ENCODE results near the gene MYO1A. TPM values are rescaled to one million over a fixed set of nuclear protein-coding genes. Genes with fewer than 3 reads are reported as not detected.

Gene MYO1A
- total RNA-seq, 2 donors from 2014 or later: 11.4 to 13.4 TPM

- DNase-seq (no peak), ATAC-seq (replicated peaks in 1 of 2) (no peak)
- Mint-ChIP-seq H3K27me3 (ENCODE audit: low read depth) (peaks cover 7% of the 10 kb centered on the region), H3K27ac (no peak overlapping the region), H3K4me1 (ENCODE audit: low read depth) (peaks cover 45% of the 10 kb centered on the region), H3K9me3 (no peaks in the 10 kb centered on the region), H3K36me3 (ENCODE audit: insufficient read depth in 2 of 2) (no peaks in the 10 kb centered on the region), H3K4me3 (no peak overlapping the region)
Measured at GRCh38 chr12:57012600-57013465, 37.1 kb downstream of the MYO1A start.

GRCh38 chr12:57011438-57012424 lies 38.2 kb downstream of the MYO1A start:
- Mint-ChIP-seq H3K4me3 (peak overlapping the region; percentile 55 to 62), H3K27me3 (ENCODE audit: low read depth) (peaks cover 7% of the 10 kb centered on the region), H3K9me3 (no peaks in the 10 kb centered on the region), H3K36me3 (ENCODE audit: insufficient read depth in 2 of 2) (no peaks in the 10 kb centered on the region), H3K4me1 (ENCODE audit: low read depth) (peaks cover 56% of the 10 kb centered on the region), H3K27ac (peak overlapping the region; percentile 41)
- DNase-seq (peak in 1 of 2 donors; percentile 14), ATAC-seq (replicated peaks in 1 of 2) (peak; percentile 76 to 85)

GRCh38 chr12:57010627-57011247 lies 39.2 kb downstream of the MYO1A start:
- DNase-seq: no peak
- Mint-ChIP-seq H3K4me1 (ENCODE audit: low read depth) (peaks cover 60% of the 10 kb centered on the region), H3K27ac (no peak overlapping the region), H3K9me3 (no peaks in the 10 kb centered on the region), H3K36me3 (ENCODE audit: insufficient read depth in 2 of 2) (no peaks in the 10 kb centered on the region), H3K27me3 (ENCODE audit: low read depth) (peaks cover 7% of the 10 kb centered on the region), H3K4me3 (peak overlapping the region; percentile 55 to 62)
- no peak for ATAC-seq (replicated peaks in 1 of 2)

GRCh38 chr12:57009949-57010626 lies 39.8 kb downstream of the MYO1A start:
- ATAC-seq (replicated peaks in 1 of 2): no peak
- no peak for DNase-seq
- Mint-ChIP-seq H3K4me3 (no peak overlapping the region), H3K27ac (no peak overlapping the region), H3K9me3 (no peaks in the 10 kb centered on the region), H3K4me1 (ENCODE audit: low read depth) (peaks cover 67% of the 10 kb centered on the region), H3K27me3 (ENCODE audit: low read depth) (peaks cover 7% of the 10 kb centered on the region), H3K36me3 (ENCODE audit: insufficient read depth in 2 of 2) (no peaks in the 10 kb centered on the region)

GRCh38 chr12:57008178-57008577 lies 41.8 kb downstream of the MYO1A start:
- Mint-ChIP-seq H3K27ac (no peak overlapping the region), H3K4me3 (peak overlapping the region in 1 of 2 donors; percentile 12), H3K4me1 (ENCODE audit: low read depth) (peaks cover 77% of the 10 kb centered on the region), H3K9me3 (no peaks in the 10 kb centered on the region), H3K27me3 (ENCODE audit: low read depth) (no peaks in the 10 kb centered on the region), H3K36me3 (ENCODE audit: insufficient read depth in 2 of 2) (peaks cover 2 to 10% of the 10 kb centered on the region in 2 donors)
- ATAC-seq (replicated peaks in 1 of 2) (peak; percentile 20 to 24), DNase-seq (peak in 1 of 2 donors; percentile 10)

GRCh38 chr12:57006809-57007475 lies 43.0 kb downstream of the MYO1A start:
- H3K27ac Mint-ChIP-seq: peak overlapping the region; percentile 95
- H3K4me3 Mint-ChIP-seq: peak overlapping the region; percentile 84 to 90
- peaks cover 2 to 18% of the 10 kb centered on the region in 2 donors for H3K36me3 Mint-ChIP-seq (ENCODE audit: insufficient read depth in 2 of 2)
- no peaks in the 10 kb centered on the region for H3K27me3 Mint-ChIP-seq (ENCODE audit: low read depth)
- ATAC-seq (replicated peaks in 1 of 2) (no peak), DNase-seq (peak in 1 of 2 donors; percentile 27)
- H3K4me1 Mint-ChIP-seq (ENCODE audit: low read depth): peaks cover 68% of the 10 kb centered on the region
- no peaks in the 10 kb centered on the region for H3K9me3 Mint-ChIP-seq

- ATAC-seq (replicated peaks in 1 of 2) (peak; percentile 78 to 87), DNase-seq (peak; percentile 76 to 87)
- Mint-ChIP-seq H3K27me3 (ENCODE audit: low read depth) (no peaks in the 10 kb centered on the region), H3K27ac (peak within 1 kb of the TSS; percentile 95), H3K4me1 (ENCODE audit: low read depth) (peaks cover 68% of the 10 kb centered on the region), H3K4me3 (peak within 1 kb of the TSS; percentile 87 to 90), H3K36me3 (ENCODE audit: insufficient read depth in 2 of 2) (peaks cover 2 to 18% of the 10 kb centered on the region in 2 donors), H3K9me3 (no peaks in the 10 kb centered on the region)
Measured at GRCh38 chr12:57005980-57006808, 43.7 kb downstream of the MYO1A start, which contains the start of gene ZBTB39. TSS of gene ZBTB39 (minus strand) at chr12:57006546. CDS start at chr12:57004917, 1,629 bp downstream.

GRCh38 chr12:57004651-57005050 lies 45.3 kb downstream of the MYO1A start:
- ATAC-seq (replicated peaks in 1 of 2) (no peak), DNase-seq (no peak)
- Mint-ChIP-seq H3K27ac (no peak overlapping the region), H3K4me1 (ENCODE audit: low read depth) (peaks cover 70% of the 10 kb centered on the region), H3K4me3 (peak overlapping the region; percentile 87), H3K9me3 (no peaks in the 10 kb centered on the region), H3K36me3 (ENCODE audit: insufficient read depth in 2 of 2) (peaks cover 2 to 18% of the 10 kb centered on the region in 2 donors), H3K27me3 (ENCODE audit: low read depth) (no peaks in the 10 kb centered on the region)

- H3K36me3 Mint-ChIP-seq (ENCODE audit: insufficient read depth in 2 of 2): peaks cover 2 to 19% of the 10 kb centered on the region in 2 donors
- H3K27ac Mint-ChIP-seq: no peak overlapping the region
- ATAC-seq (replicated peaks in 1 of 2) (no peak), DNase-seq (no peak)
- H3K9me3 Mint-ChIP-seq: no peaks in the 10 kb centered on the region
- H3K27me3 Mint-ChIP-seq (ENCODE audit: low read depth): no peaks in the 10 kb centered on the region
- H3K4me1 Mint-ChIP-seq (ENCODE audit: low read depth): peaks cover 75% of the 10 kb centered on the region
- H3K4me3 Mint-ChIP-seq: no peak overlapping the region
Measured at GRCh38 chr12:57003395-57003794, 46.5 kb downstream of the MYO1A start.

GRCh38 chr12:57001448-57001906 lies 48.5 kb downstream of the MYO1A start:
- H3K9me3 Mint-ChIP-seq: no peaks in the 10 kb centered on the region
- peaks cover 5 to 24% of the 10 kb centered on the region in 2 donors for H3K36me3 Mint-ChIP-seq (ENCODE audit: insufficient read depth in 2 of 2)
- peak; percentile 80 to 86 for DNase-seq
- peak; percentile 36 to 39 for ATAC-seq (replicated peaks in 1 of 2)
- H3K27me3 Mint-ChIP-seq (ENCODE audit: low read depth): no peaks in the 10 kb centered on the region
- H3K4me3 Mint-ChIP-seq: no peak overlapping the region
- peaks cover 67% of the 10 kb centered on the region for H3K4me1 Mint-ChIP-seq (ENCODE audit: low read depth)
- H3K27ac Mint-ChIP-seq: no peak overlapping the region

GRCh38 chr12:57000393-57000792 lies 49.5 kb downstream of the MYO1A start:
- ATAC-seq (replicated peaks in 1 of 2) (peak; percentile 38 to 58), DNase-seq (no peak)
- peak overlapping the region; percentile 36 to 69 for H3K4me3 Mint-ChIP-seq
- H3K4me1 Mint-ChIP-seq (ENCODE audit: low read depth): peaks cover 61% of the 10 kb centered on the region
- H3K9me3 Mint-ChIP-seq: no peaks in the 10 kb centered on the region
- peaks cover 5 to 24% of the 10 kb centered on the region in 2 donors for H3K36me3 Mint-ChIP-seq (ENCODE audit: insufficient read depth in 2 of 2)
- no peaks in the 10 kb centered on the region for H3K27me3 Mint-ChIP-seq (ENCODE audit: low read depth)
- no peak overlapping the region for H3K27ac Mint-ChIP-seq
